Activated CD8-positive, alpha-beta T cell treated with anti-CD3 and anti-CD28 coated beads for 36 hours (primary cell): ENCODE measurements around the gene DCAF6. TPM values are rescaled to one million over a fixed set of nuclear protein-coding genes. Genes with fewer than 3 reads are reported as not detected.

Experiments used
- ATAC-seq: fragments of 200-7000 bp; cut with Tn5 transposase; one replicate; pipeline ENCODE4 v1.10.0; 2021; ENCODE audit warnings: mild to moderate bottlenecking, moderate library complexity
- CTCF ChIA-PET: fragments of 350-600 bp; sonication (Branson Sonifier 250); formaldehyde crosslinking; loops from one replicate; lab custom pipeline; 2021; ENCODE audit warnings: antibody characterized with exemption; lab: Charles Lee
- POLR2A ChIA-PET: fragments of 350-600 bp; sonication (Branson Sonifier 250); formaldehyde crosslinking; loops from one replicate; lab custom pipeline; 2021; ENCODE audit warnings: antibody characterized with exemption; lab: Charles Lee
- DNase-seq: peaks from one replicate; pipeline ENCODE4 v3.0.0-alpha.2; 2020
- H3K27ac Mint-ChIP-seq: one replicate; pipeline ENCODE4 v1.8.0; 2021; ENCODE audit warnings: mild to moderate bottlenecking, mixed read lengths
- H3K27me3 Mint-ChIP-seq: one replicate; pipeline ENCODE4 v1.8.0; 2021; ENCODE audit warnings: mixed read lengths
- H3K36me3 Mint-ChIP-seq: one replicate; pipeline ENCODE4 v1.8.0; 2021; ENCODE audit warnings: low read depth, mixed read lengths
- H3K4me1 Mint-ChIP-seq: one replicate; pipeline ENCODE4 v1.8.0; 2021; ENCODE audit warnings: low read depth, mixed read lengths
- H3K4me3 Mint-ChIP-seq: one replicate; pipeline ENCODE4 v1.8.0; 2021; ENCODE audit warnings: mild to moderate bottlenecking, moderate library complexity, mixed read lengths
- H3K9me3 Mint-ChIP-seq: one replicate; pipeline ENCODE4 v1.8.0; 2021; ENCODE audit warnings: mixed read lengths
- CTCF ChIP-seq: fragments of 200-600 bp; IDR thresholded peaks from one replicate; pipeline ENCODE4 v1.8.0; 2022; ENCODE audit warnings: antibody characterized with exemption, mild to moderate bottlenecking
- intact Hi-C: fragments of 100-400 bp; cut with micrococcal nuclease; formaldehyde crosslinking; loops from one replicate; pipeline ENCODE4 v1.10.0; 2022
- total RNA-seq, 2 experiments: library from RNA; stranded (reverse); gene quantifications; one replicate each; pipeline ENCODE4 v1.2.3, GENCODE V29; 2021

DCAF6 gene
- total RNA-seq, 2 experiments from 2014 or later: 21.6 to 22.6 TPM

- Mint-ChIP-seq H3K27ac (no peak overlapping the region), H3K9me3 (no peaks in the 10 kb centered on the region), H3K4me3 (no peak overlapping the region), H3K4me1 (peaks cover 3% of the 10 kb centered on the region), H3K36me3 (peaks cover 17% of the 10 kb centered on the region), H3K27me3 (no peaks in the 10 kb centered on the region)
- ATAC-seq (no peak), DNase-seq (no peak)
- CTCF ChIA-PET: interaction anchor here (1.6 kb wide), 1 partner anchor 30 kb away, joined by 5 read pairs; the partner anchor contains the start of gene DCAF6
- POLR2A ChIA-PET: interaction anchor here (1.1 kb wide), 1 partner anchor 127 kb away, joined by 3 read pairs; no protein-coding TSS in a partner anchor
- intact Hi-C loops: no loop called here
- no peak for TF ChIP-seq CTCF
Measured at GRCh38 chr1:167966050-167966449, 29.6 kb downstream of the DCAF6 start.

GRCh38 chr1:167968569-167968968 is 32.1 kb downstream of the DCAF6 start:
- Mint-ChIP-seq H3K36me3 (peaks cover 17% of the 10 kb centered on the region), H3K9me3 (no peaks in the 10 kb centered on the region), H3K27ac (no peak overlapping the region), H3K4me1 (no peaks in the 10 kb centered on the region), H3K4me3 (no peak overlapping the region), H3K27me3 (no peaks in the 10 kb centered on the region)
- intact Hi-C loops: no loop called here
- DNase-seq (no peak), ATAC-seq (no peak)
- no peak for TF ChIP-seq CTCF
- POLR2A ChIA-PET: no interaction called here
- CTCF ChIA-PET: no interaction called here

- intact Hi-C loops: no loop called here
Measured at GRCh38 chr1:167973832-167974231, 37.3 kb downstream of the DCAF6 start.

GRCh38 chr1:167974698-167975097 is 38.2 kb downstream of the DCAF6 start:
- intact Hi-C loops: no loop called here
- H3K36me3 Mint-ChIP-seq: peaks cover 30% of the 10 kb centered on the region
- CTCF ChIA-PET: no interaction called here
- no peaks in the 10 kb centered on the region for H3K27me3 Mint-ChIP-seq
- H3K4me3 Mint-ChIP-seq: no peak overlapping the region
- no peak for DNase-seq
- ATAC-seq: no peak
- TF ChIP-seq CTCF: no peak
- peaks cover 4% of the 10 kb centered on the region for H3K9me3 Mint-ChIP-seq
- no peak overlapping the region for H3K27ac Mint-ChIP-seq
- POLR2A ChIA-PET: interaction anchor here (0.6 kb wide), 1 partner anchor 83 kb away, joined by 3 read pairs; no protein-coding TSS in a partner anchor
- H3K4me1 Mint-ChIP-seq: peaks cover 3% of the 10 kb centered on the region

More at GRCh38 chr1:167973832-167974231, 37.3 kb downstream of the DCAF6 start:
- Mint-ChIP-seq H3K27ac (no peak overlapping the region), H3K4me3 (no peak overlapping the region), H3K27me3 (no peaks in the 10 kb centered on the region), H3K9me3 (peaks cover 4% of the 10 kb centered on the region), H3K36me3 (peaks cover 26% of the 10 kb centered on the region), H3K4me1 (peaks cover 3% of the 10 kb centered on the region)
- TF ChIP-seq CTCF: no peak
- ChIA-PET POLR2A (no interaction called here), CTCF (no interaction called here)
- ATAC-seq: no peak
- DNase-seq: no peak

GRCh38 chr1:167977245-167977644 is 40.8 kb downstream of the DCAF6 start:
- ChIA-PET CTCF (no interaction called here), POLR2A (no interaction called here)
- Mint-ChIP-seq H3K9me3 (peaks cover 4% of the 10 kb centered on the region), H3K36me3 (peaks cover 36% of the 10 kb centered on the region), H3K4me1 (peaks cover 6% of the 10 kb centered on the region), H3K4me3 (no peak overlapping the region), H3K27me3 (no peaks in the 10 kb centered on the region), H3K27ac (no peak overlapping the region)
- no peak for DNase-seq
- intact Hi-C loops: no loop called here
- no peak for TF ChIP-seq CTCF
- ATAC-seq: no peak
